K562 (cell line): ENCODE results near the gene PPP1R12B. TPM values are rescaled to one million over a fixed set of nuclear protein-coding genes. Genes with fewer than 3 reads are reported as not detected.

Experiments
- ATAC-seq: fragments of 200-7000 bp; cut with Tn5 transposase; 3 replicates; pipeline ENCODE4 v1.9.1; 2020; ENCODE audit warnings: moderate library complexity
- BruUV-seq: library from RNA; stranded (reverse); fragments of 400-500 nt; replicated peaks from 2 replicates; lab custom pipeline; 2021; lab: Mats Ljungman, UMichigan
- CTCF ChIA-PET: fragments of 300-600 bp; formaldehyde crosslinking; extraction: SDS; loops from one replicate; lab custom pipeline; 2021; ENCODE audit warnings: low intra/inter-chr PET ratio; lab: Yijun Ruan, JAX
- POLR2A ChIA-PET: fragments of 300-600, 350-650 bp; sonication (Branson Sonifier 250); formaldehyde crosslinking; extraction: SDS; loops from one replicate; lab custom pipeline; 2021; ENCODE audit warnings: antibody characterized with exemption, inconsistent platforms; lab: Yijun Ruan, JAX
- DNase-seq, 4 experiments: peaks; one replicate each; pipeline versions ENCODE4 v3.0.0 to v3.0.0-alpha.2; 2011 to 2018; ENCODE audit warnings: low spot score in 3 of 4, mixed read lengths in 3 of 4; ENCODE audit errors: extremely low read depth in 1 of 4
- FAIRE-seq: peaks from 2 replicates; lab custom pipeline; 2011; peaks lifted over from hg19 to GRCh38; lab: Jason Lieb, UNC
- H2AFZ ChIP-seq: 2 replicates; pipeline ENCODE4 v1.6.0; 2011; ENCODE audit warnings: low read depth, low read length, control low read depth, inconsistent platforms
- H3K27ac ChIP-seq: fragments of 200-600 bp; 3 replicates; pipeline ENCODE4 v1.8.0; 2011; ENCODE audit warnings: low read depth, mild to moderate bottlenecking, control low read depth, inconsistent platforms, low read length, moderate library complexity, mixed read lengths; ENCODE audit errors: extremely low read depth
- H3K27me3 ChIP-seq, 2 experiments: fragments of 300-600 bp in 1 of 2; 2 replicates in 1 of 2; 3 replicates in 1 of 2; pipeline versions ENCODE4 v1.6.0 to v1.8.0; 2011; ENCODE audit warnings: inconsistent platforms in 2 of 2, low read length in 2 of 2, mild to moderate bottlenecking in 1 of 2, mixed read lengths in 1 of 2, moderate library complexity in 1 of 2; ENCODE audit not compliant: control insufficient read depth in 2 of 2, insufficient read depth in 2 of 2
- H3K36me3 ChIP-seq: fragments of 300-600 bp; 3 replicates; pipeline ENCODE4 v1.8.0; 2011; ENCODE audit warnings: mild to moderate bottlenecking, low read length, inconsistent platforms; ENCODE audit not compliant: control insufficient read depth, insufficient read depth
- H3K4me1 ChIP-seq, 2 experiments: fragments of 200-600 bp in 1 of 2; replicated peaks in 1 of 2; 2 replicates in 1 of 2; 3 replicates in 1 of 2; pipeline versions ENCODE4 v1.5.1 to v1.8.0; 2011; ENCODE audit warnings: inconsistent platforms in 2 of 2, low read length in 2 of 2, mild to moderate bottlenecking in 1 of 2, mixed read lengths in 1 of 2, moderate library complexity in 1 of 2; ENCODE audit not compliant: control insufficient read depth in 2 of 2, insufficient read depth in 2 of 2
- H3K4me2 ChIP-seq: 2 replicates; pipeline ENCODE4 v1.6.1; 2011; ENCODE audit warnings: low read length, control low read depth, inconsistent platforms, mixed read lengths; ENCODE audit not compliant: insufficient read depth
- H3K4me3 ChIP-seq: fragments of 200-600 bp; sonication (generic), shearing (Covaris generic); 2 replicates; pipeline ENCODE4 v1.5.1; 2016; ENCODE audit warnings: control low read depth, inconsistent platforms
- H3K79me2 ChIP-seq: fragments of 200-600 bp; 3 replicates; pipeline ENCODE4 v1.8.0; 2011; ENCODE audit warnings: low read length, inconsistent platforms; ENCODE audit not compliant: control insufficient read depth, insufficient read depth
- H3K9ac ChIP-seq, 2 experiments: 2 replicates each; pipeline versions ENCODE4 v1.6.0 to v1.6.1; 2011; ENCODE audit warnings: low read depth in 2 of 2, low read length in 2 of 2, control low read depth in 1 of 2, inconsistent platforms in 1 of 2, mild to moderate bottlenecking in 1 of 2, mixed read lengths in 1 of 2; ENCODE audit not compliant: insufficient read depth in 1 of 2
- H3K9me1 ChIP-seq: one replicate; pipeline ENCODE4 v1.6.0; 2011; ENCODE audit warnings: inconsistent platforms, mild to moderate bottlenecking, low read length, moderate library complexity; ENCODE audit not compliant: control insufficient read depth, insufficient read depth
- H3K9me3 ChIP-seq: replicated peaks from 2 replicates; pipeline ENCODE4 v1.5.1; 2011; ENCODE audit warnings: low read depth, low read length, inconsistent platforms; ENCODE audit not compliant: control insufficient read depth, insufficient read depth
- H4K20me1 ChIP-seq: replicated peaks from 2 replicates; pipeline ENCODE4 v1.6.1; 2011; ENCODE audit warnings: low read length, inconsistent platforms, mixed read lengths; ENCODE audit not compliant: control insufficient read depth, insufficient read depth
- POU5F1 ChIP-seq: fragments of 150-350 bp; IDR thresholded peaks from 2 replicates; pipeline ENCODE4 v1.6.1; 2014; ENCODE audit warnings: borderline replicate concordance, low read length, low read depth, mild to moderate bottlenecking; ENCODE audit not compliant: partially characterized antibody
- TAF9B ChIP-seq: fragments of 450-650 bp; IDR thresholded peaks from 2 replicates; pipeline ENCODE4 v1.6.1; 2018; ENCODE audit warnings: mild to moderate bottlenecking; ENCODE audit not compliant: partially characterized antibody
- XRCC4 ChIP-seq: IDR thresholded peaks from one replicate; pipeline ENCODE4 v1.6.1; 2011; ENCODE audit not compliant: insufficient read depth, insufficient read length; ENCODE audit errors: extremely low read depth
- in situ Hi-C: fragments of 300-500 bp; cut with MboI; formaldehyde crosslinking; loops from 4 replicates; pipeline ENCODE4 v1.15.0; 2018; ENCODE audit warnings: inconsistent platforms, mixed read lengths
- intact Hi-C: fragments of 100-400 bp; cut with micrococcal nuclease; formaldehyde crosslinking; loops from 2 replicates; pipeline ENCODE4 v1.14.2; 2022
- polyA plus RNA-seq, 8 experiments: library from polyadenylated mRNA; depleted of rRNA in 4 of 8; stranded (reverse) in 5 of 8; unstranded in 3 of 8; fragments of >200 nt; fragmentation: Nextera tagmentation in 2 of 8; fragmentation: Illumina TruSeq in 1 of 8; extraction: Ambion mirVana in 2 of 8; extraction: Trizol in 1 of 8; gene quantifications; 2 replicates each; pipeline versions ENCODE4 v1.2.1 to v1.2.3, GENCODE V29; 2011 to 2014; ENCODE audit warnings: inconsistent platforms in 1 of 8, missing spikeins in 1 of 8
- total RNA-seq, 7 experiments: library from RNA; depleted of rRNA in 6 of 7; stranded (reverse); fragments of >200 nt in 6 of 7; fragmentation: Illumina TruSeq in 2 of 7; extraction: Trizol in 2 of 7; gene quantifications; 2 replicates each; pipeline versions ENCODE4 v1.2.1 to v1.2.3, GENCODE V29; 2011 to 2021; ENCODE audit warnings: low replicate concordance in 1 of 7
- TF ChIP-seq, protein P1 (sequence below): sonication (generic); IDR thresholded peaks from 2 replicates; pipeline ENCODE4 v1.6.1; 2016
- TF ChIP-seq, protein P2 (sequence below): IDR thresholded peaks from 2 replicates; pipeline ENCODE4 v1.6.1; 2016; ENCODE audit warnings: missing genetic modification characterization, missing compliant biosample characterization

PPP1R12B gene
- total and polyA plus RNA-seq, 9 of the 15 experiments (the other 6 are each of a cell fraction or from before 2014, with no cell fraction given) = 0.73 to 16.9 (median 13.6) TPM

DNA sequence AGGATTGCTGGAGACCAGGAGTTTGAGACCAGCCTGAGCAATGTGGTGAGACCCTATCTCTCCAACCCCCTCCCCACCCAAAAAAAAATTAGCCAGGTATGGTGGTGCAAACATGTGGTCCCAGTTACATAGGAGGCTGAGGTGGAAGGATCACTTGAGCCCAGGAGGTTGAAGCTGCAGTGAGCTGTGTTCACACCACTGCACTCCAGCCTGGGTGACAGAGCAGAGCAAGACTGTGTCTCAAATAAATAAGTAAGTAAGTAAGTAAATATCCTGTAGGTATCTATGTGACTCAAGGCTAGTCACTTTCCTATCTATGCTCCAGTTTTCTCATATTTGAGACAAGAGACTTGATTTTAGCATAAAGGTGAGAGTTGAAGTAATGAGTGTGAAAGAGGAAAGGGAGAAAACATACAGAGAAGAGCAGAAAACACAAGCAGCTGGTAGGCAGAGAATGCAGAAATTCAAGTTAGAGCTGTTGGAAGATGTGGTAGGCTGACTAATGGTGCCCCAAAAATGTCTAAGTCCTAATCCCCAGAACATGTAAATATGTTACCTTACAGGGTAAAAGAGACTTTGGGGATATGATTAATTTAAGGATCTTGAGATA lies 7.5 kb downstream of the PPP1R12B start:
- Histone ChIP-seq H4K20me1 (peaks cover 4% of the 10 kb centered on the region; the same call in 1 of the 2 replicates), H3K4me3 (no peak overlapping the region), H3K36me3 (no peaks in the 10 kb centered on the region), H3K4me2 (no peak overlapping the region), H3K4me1 (peaks cover 8 to 10% of the 10 kb centered on the region in 2 experiments; a peak in 2 of 5 replicates), H3K9me1 (no peaks in the 10 kb centered on the region), H3K27ac (no peak overlapping the region), H3K27me3 (no peaks in the 10 kb centered on the region), H3K79me2 (peaks cover 66% of the 10 kb centered on the region), H3K9ac (no peak overlapping the region), H2AFZ (no peak overlapping the region), H3K9me3 (no peaks in the 10 kb centered on the region)
- BruUV-seq = no TSS peak
- in situ Hi-C loops = no loop called here
- FAIRE-seq (no peak), ATAC-seq (no peak), DNase-seq (no peak)
- CTCF ChIA-PET = no interaction called here
- intact Hi-C loops = no loop called here
- TF ChIP-seq POU5F1 = no peak
- no peak for TF ChIP-seq TAF9B
- TF ChIP-seq XRCC4 = no peak
- POLR2A ChIA-PET = interaction anchor here (1.7 kb wide), 1 partner anchor 15 kb away, joined by 4 read pairs; the partner anchor contains the start of gene UBE2T

DNA sequence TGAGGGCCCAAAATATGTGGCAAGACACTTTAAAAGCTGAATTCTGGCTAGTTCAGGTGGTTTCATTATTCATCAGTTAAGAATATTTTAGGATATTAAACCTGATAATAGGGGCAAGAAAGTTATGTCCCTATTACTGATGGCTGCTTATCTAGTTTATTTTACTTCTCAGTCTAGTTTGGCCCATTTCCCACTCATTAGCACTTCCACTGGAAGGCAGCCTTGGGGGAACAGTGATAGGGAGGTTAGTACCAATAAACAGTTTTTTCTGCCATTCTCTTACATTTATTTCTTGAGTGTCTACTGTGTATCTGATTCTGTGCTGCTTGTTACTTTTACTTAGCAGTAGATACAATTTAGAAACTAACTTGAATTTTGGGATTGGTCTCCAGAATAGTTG lies 9.0 kb downstream of the PPP1R12B start:
- ChIA-PET POLR2A (interaction anchor here (0.6 kb wide), 1 partner anchor 1568 kb away, joined by 3 read pairs; no protein-coding TSS in a partner anchor), CTCF (no interaction called here)
- Histone ChIP-seq H2AFZ (no peak overlapping the region), H4K20me1 (no peaks in the 10 kb centered on the region; the same call in 1 of the 2 replicates), H3K79me2 (peaks cover 64% of the 10 kb centered on the region), H3K9me1 (no peaks in the 10 kb centered on the region), H3K36me3 (no peaks in the 10 kb centered on the region), H3K27ac (no peak overlapping the region), H3K4me2 (no peak overlapping the region), H3K4me3 (no peak overlapping the region), H3K4me1 (peaks cover 5 to 8% of the 10 kb centered on the region in 2 experiments; a peak in 2 of 5 replicates), H3K27me3 (no peaks in the 10 kb centered on the region), H3K9ac (no peak overlapping the region), H3K9me3 (no peaks in the 10 kb centered on the region)
- no TSS peak for BruUV-seq
- TF ChIP-seq, protein P1, sequence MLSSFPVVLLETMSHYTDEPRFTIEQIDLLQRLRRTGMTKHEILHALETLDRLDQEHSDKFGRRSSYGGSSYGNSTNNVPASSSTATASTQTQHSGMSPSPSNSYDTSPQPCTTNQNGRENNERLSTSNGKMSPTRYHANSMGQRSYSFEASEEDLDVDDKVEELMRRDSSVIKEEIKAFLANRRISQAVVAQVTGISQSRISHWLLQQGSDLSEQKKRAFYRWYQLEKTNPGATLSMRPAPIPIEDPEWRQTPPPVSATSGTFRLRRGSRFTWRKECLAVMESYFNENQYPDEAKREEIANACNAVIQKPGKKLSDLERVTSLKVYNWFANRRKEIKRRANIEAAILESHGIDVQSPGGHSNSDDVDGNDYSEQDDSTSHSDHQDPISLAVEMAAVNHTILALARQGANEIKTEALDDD = peak; percentile 32; the same call in 1 of the 2 replicates
- TF ChIP-seq, protein P2, sequence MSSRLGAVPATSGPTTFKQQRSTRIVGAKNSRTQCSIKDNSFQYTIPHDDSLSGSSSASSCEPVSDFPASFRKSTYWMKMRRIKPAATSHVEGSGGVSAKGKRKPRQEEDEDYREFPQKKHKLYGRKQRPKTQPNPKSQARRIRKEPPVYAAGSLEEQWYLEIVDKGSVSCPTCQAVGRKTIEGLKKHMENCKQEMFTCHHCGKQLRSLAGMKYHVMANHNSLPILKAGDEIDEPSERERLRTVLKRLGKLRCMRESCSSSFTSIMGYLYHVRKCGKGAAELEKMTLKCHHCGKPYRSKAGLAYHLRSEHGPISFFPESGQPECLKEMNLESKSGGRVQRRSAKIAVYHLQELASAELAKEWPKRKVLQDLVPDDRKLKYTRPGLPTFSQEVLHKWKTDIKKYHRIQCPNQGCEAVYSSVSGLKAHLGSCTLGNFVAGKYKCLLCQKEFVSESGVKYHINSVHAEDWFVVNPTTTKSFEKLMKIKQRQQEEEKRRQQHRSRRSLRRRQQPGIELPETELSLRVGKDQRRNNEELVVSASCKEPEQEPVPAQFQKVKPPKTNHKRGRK (tag) = no peak
- in situ Hi-C loops = no loop called here
- intact Hi-C loops = no loop called here
- ATAC-seq = no peak
- no peak for FAIRE-seq
- peak in 2 of 4 experiments; percentile 31 to 36 for DNase-seq
